ENCODE data around the gene DCC. TPM values are rescaled to one million over a fixed set of nuclear protein-coding genes. Genes with fewer than 3 reads are reported as not detected.

Gene DCC
- total RNA-seq, 1 donor from 2014 or later = not detected

GRCh38 chr18:53114441-53114840 is 774.4 kb downstream of the DCC start:
- intact Hi-C loops (cut with DNase I) = no loop called here
- DNase-seq (ENCODE audit: low spot score) = no peak

GRCh38 chr18:53115876-53116585 is 776.0 kb downstream of the DCC start:
- intact Hi-C loops (cut with DNase I) = no loop called here
- DNase-seq (ENCODE audit: low spot score) = no peak

GRCh38 chr18:53117851-53118250 is 777.9 kb downstream of the DCC start:
- intact Hi-C loops (cut with DNase I) = no loop called here
- no peak for DNase-seq (ENCODE audit: low spot score)

GRCh38 chr18:53126210-53126609 is 786.2 kb downstream of the DCC start:
- intact Hi-C loops (cut with DNase I) = no loop called here
- DNase-seq (ENCODE audit: low spot score) = no peak

- no peak for DNase-seq (ENCODE audit: low spot score)
These were observed 791.0 kb downstream of the DCC start for GRCh38 chr18:53131001-53131400.

GRCh38 chr18:53134711-53135110 is 794.7 kb downstream of the DCC start:
- no peak for DNase-seq (ENCODE audit: low spot score)
- intact Hi-C loops (cut with DNase I) = no loop called here

More at GRCh38 chr18:53131001-53131400, 791.0 kb downstream of the DCC start:
- intact Hi-C loops (cut with DNase I) = no loop called here

- no peak for DNase-seq (ENCODE audit: low spot score)
- intact Hi-C loops (cut with DNase I) = no loop called here
These were observed 795.7 kb downstream of the DCC start for GRCh38 chr18:53135654-53136053.

GRCh38 chr18:53139746-53140500 is 799.9 kb downstream of the DCC start:
- intact Hi-C loops (cut with DNase I) = no loop called here
- no peak for DNase-seq (ENCODE audit: low spot score)

- no peak for DNase-seq (ENCODE audit: low spot score)
- intact Hi-C loops (cut with DNase I) = no loop called here
These were observed 802.0 kb downstream of the DCC start for GRCh38 chr18:53142005-53142404.

GRCh38 chr18:53147472-53147871 is 807.5 kb downstream of the DCC start:
- DNase-seq (ENCODE audit: low spot score) = no peak
- intact Hi-C loops (cut with DNase I) = no loop called here

- no peak for DNase-seq (ENCODE audit: low spot score)
- intact Hi-C loops (cut with DNase I) = no loop called here
These were observed 808.1 kb downstream of the DCC start for GRCh38 chr18:53148123-53148522.

GRCh38 chr18:53152476-53152875 is 812.5 kb downstream of the DCC start:
- intact Hi-C loops (cut with DNase I) = no loop called here
- DNase-seq (ENCODE audit: low spot score) = no peak

GRCh38 chr18:53153281-53153680 is 813.3 kb downstream of the DCC start:
- intact Hi-C loops (cut with DNase I) = no loop called here
- no peak for DNase-seq (ENCODE audit: low spot score)

- no peak for DNase-seq (ENCODE audit: low spot score)
- intact Hi-C loops (cut with DNase I) = no loop called here
These were observed 813.8 kb downstream of the DCC start for GRCh38 chr18:53153800-53154199.

- DNase-seq (ENCODE audit: low spot score) = no peak
- intact Hi-C loops (cut with DNase I) = no loop called here
These were observed 825.8 kb downstream of the DCC start for GRCh38 chr18:53165770-53166169.

- no peak for DNase-seq (ENCODE audit: low spot score)
- intact Hi-C loops (cut with DNase I) = no loop called here
These were observed 829.3 kb downstream of the DCC start for GRCh38 chr18:53169346-53169745.

- intact Hi-C loops (cut with DNase I) = no loop called here
- DNase-seq (ENCODE audit: low spot score) = no peak
These were observed 851.6 kb downstream of the DCC start for GRCh38 chr18:53191634-53192033.

GRCh38 chr18:53193870-53194269 is 853.9 kb downstream of the DCC start:
- intact Hi-C loops (cut with DNase I) = no loop called here
- no peak for DNase-seq (ENCODE audit: low spot score)

GRCh38 chr18:53219853-53220252 is 879.9 kb downstream of the DCC start:
- intact Hi-C loops (cut with DNase I) = no loop called here
- DNase-seq (ENCODE audit: low spot score) = no peak

GRCh38 chr18:53224128-53224778 is 884.3 kb downstream of the DCC start:
- intact Hi-C loops (cut with DNase I) = no loop called here
- no peak for DNase-seq (ENCODE audit: low spot score)

All from cardiac septum (tissue), 1 donor.